ENCODE data around the gene MTMR12.

DNA sequence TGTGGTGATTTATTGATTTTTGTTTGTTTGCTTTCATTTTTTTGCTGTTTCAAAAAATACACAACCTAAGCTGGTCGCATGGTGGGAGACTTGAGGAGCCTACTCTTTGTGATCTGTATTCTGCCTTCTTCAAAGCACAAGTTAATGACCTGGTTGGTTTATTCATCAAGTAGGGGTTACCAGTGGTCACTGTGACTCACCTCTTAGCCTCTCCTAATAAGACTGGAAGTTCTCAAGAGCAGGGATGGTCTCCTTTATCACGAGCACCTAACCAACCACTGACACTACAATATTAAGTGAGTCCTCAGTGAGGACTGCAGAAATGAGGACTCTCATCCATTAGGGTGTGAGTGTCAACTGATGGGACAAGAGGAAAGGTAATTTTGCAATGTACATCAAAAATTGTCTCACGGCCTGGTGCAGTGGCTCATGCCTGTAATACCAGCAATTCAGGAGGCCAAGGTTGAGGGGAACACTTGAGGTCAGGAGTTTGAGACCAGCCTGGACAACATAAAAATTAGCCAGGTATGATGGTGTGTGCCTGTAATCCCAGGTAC, 13.6 kb upstream of the MTMR12 start:
- TF ChIP-seq, protein P1, sequence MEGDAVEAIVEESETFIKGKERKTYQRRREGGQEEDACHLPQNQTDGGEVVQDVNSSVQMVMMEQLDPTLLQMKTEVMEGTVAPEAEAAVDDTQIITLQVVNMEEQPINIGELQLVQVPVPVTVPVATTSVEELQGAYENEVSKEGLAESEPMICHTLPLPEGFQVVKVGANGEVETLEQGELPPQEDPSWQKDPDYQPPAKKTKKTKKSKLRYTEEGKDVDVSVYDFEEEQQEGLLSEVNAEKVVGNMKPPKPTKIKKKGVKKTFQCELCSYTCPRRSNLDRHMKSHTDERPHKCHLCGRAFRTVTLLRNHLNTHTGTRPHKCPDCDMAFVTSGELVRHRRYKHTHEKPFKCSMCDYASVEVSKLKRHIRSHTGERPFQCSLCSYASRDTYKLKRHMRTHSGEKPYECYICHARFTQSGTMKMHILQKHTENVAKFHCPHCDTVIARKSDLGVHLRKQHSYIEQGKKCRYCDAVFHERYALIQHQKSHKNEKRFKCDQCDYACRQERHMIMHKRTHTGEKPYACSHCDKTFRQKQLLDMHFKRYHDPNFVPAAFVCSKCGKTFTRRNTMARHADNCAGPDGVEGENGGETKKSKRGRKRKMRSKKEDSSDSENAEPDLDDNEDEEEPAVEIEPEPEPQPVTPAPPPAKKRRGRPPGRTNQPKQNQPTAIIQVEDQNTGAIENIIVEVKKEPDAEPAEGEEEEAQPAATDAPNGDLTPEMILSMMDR (IDR thresholded peaks at IDR 0.05), result no peak
- TF ChIP-seq POLR2A (IDR thresholded peaks at IDR 0.05), result no peak
